ENCODE results near the gene TRAP1.
"Not testable (repeated sequence)": the region's sequence is repeated elsewhere in the genome, so short reads cannot be mapped to it uniquely, and the experiment has no call there.

The TRAP1 gene

GRCh38 chr16:3726021-3726687 lies 8.8 kb upstream of the TRAP1 start:
- Histone ChIP-seq H3K4me3 (ENCODE audit: low read length) (no peak overlapping the region), H3K9ac (ENCODE audit: low read depth, low read length) (no peak overlapping the region), H3K36me3 (ENCODE audit: insufficient read depth, low read length) (peaks cover 47% of the 10 kb centered on the region), H3K4me2 (ENCODE audit: low read length) (no peak overlapping the region), H3K9me3 (replicated peaks; ENCODE audit: low read length) (no peaks in the 10 kb centered on the region), H3K4me1 (ENCODE audit: control insufficient read depth, insufficient read depth, low read length) (no peaks in the 10 kb centered on the region), H3K27me3 (ENCODE audit: control insufficient read depth, insufficient read depth, low read length) (no peaks in the 10 kb centered on the region)

GRCh38 chr16:3725276-3725675 lies 8.0 kb upstream of the TRAP1 start:
- H3K4me3 ChIP-seq (ENCODE audit: low read length), result no peak overlapping the region
- H3K36me3 ChIP-seq (ENCODE audit: insufficient read depth, low read length), result peaks cover 38% of the 10 kb centered on the region
- H3K9me3 ChIP-seq (replicated peaks; ENCODE audit: low read length), result no peaks in the 10 kb centered on the region
- H3K9ac ChIP-seq (ENCODE audit: low read depth, low read length), result no peak overlapping the region
- H3K4me1 ChIP-seq (ENCODE audit: control insufficient read depth, insufficient read depth, low read length), result no peaks in the 10 kb centered on the region
- H3K27me3 ChIP-seq (ENCODE audit: control insufficient read depth, insufficient read depth, low read length), result no peaks in the 10 kb centered on the region
- H3K4me2 ChIP-seq (ENCODE audit: low read length), result no peak overlapping the region

GRCh38 chr16:3722508-3722907 lies 5.2 kb upstream of the TRAP1 start:
- Histone ChIP-seq H3K4me2 (ENCODE audit: low read length) (no peak overlapping the region), H3K9me3 (replicated peaks; ENCODE audit: low read length) (no peaks in the 10 kb centered on the region), H3K4me1 (ENCODE audit: control insufficient read depth, insufficient read depth, low read length) (peaks cover 7% of the 10 kb centered on the region), H3K4me3 (ENCODE audit: low read length) (no peak overlapping the region), H3K36me3 (ENCODE audit: insufficient read depth, low read length) (peaks cover 14% of the 10 kb centered on the region), H3K9ac (ENCODE audit: low read depth, low read length) (no peak overlapping the region), H3K27me3 (ENCODE audit: control insufficient read depth, insufficient read depth, low read length) (no peaks in the 10 kb centered on the region)

GRCh38 chr16:3720418-3720817 lies 3.1 kb upstream of the TRAP1 start:
- peaks cover 12% of the 10 kb centered on the region for H3K4me1 ChIP-seq (ENCODE audit: control insufficient read depth, insufficient read depth, low read length)
- H3K9me3 ChIP-seq (replicated peaks; ENCODE audit: low read length), result no peaks in the 10 kb centered on the region
- peaks cover 3% of the 10 kb centered on the region for H3K36me3 ChIP-seq (ENCODE audit: insufficient read depth, low read length)
- no peak overlapping the region for H3K4me2 ChIP-seq (ENCODE audit: low read length)
- H3K4me3 ChIP-seq (ENCODE audit: low read length), result no peak overlapping the region
- no peak overlapping the region for H3K9ac ChIP-seq (ENCODE audit: low read depth, low read length)
- no peaks in the 10 kb centered on the region for H3K27me3 ChIP-seq (ENCODE audit: control insufficient read depth, insufficient read depth, low read length)

GRCh38 chr16:3718628-3719027 lies 1.3 kb upstream of the TRAP1 start:
- Histone ChIP-seq H3K27me3 (ENCODE audit: control insufficient read depth, insufficient read depth, low read length) (no peaks in the 10 kb centered on the region), H3K9me3 (replicated peaks; ENCODE audit: low read length) (no peaks in the 10 kb centered on the region), H3K4me3 (ENCODE audit: low read length) (no peak overlapping the region), H3K9ac (ENCODE audit: low read depth, low read length) (no peak overlapping the region), H3K4me2 (ENCODE audit: low read length) (no peak overlapping the region), H3K4me1 (ENCODE audit: control insufficient read depth, insufficient read depth, low read length) (peaks cover 12% of the 10 kb centered on the region), H3K36me3 (ENCODE audit: insufficient read depth, low read length) (no peaks in the 10 kb centered on the region)

- Histone ChIP-seq H3K9me3 (replicated peaks; ENCODE audit: low read length) (no peaks in the 10 kb centered on the region), H3K4me1 (ENCODE audit: control insufficient read depth, insufficient read depth, low read length) (peaks cover 12% of the 10 kb centered on the region), H3K36me3 (ENCODE audit: insufficient read depth, low read length) (peaks cover 6% of the 10 kb centered on the region), H3K9ac (ENCODE audit: low read depth, low read length) (peak overlapping the region; percentile 96), H3K4me3 (ENCODE audit: low read length) (peak overlapping the region; percentile 85), H3K4me2 (ENCODE audit: low read length) (peak overlapping the region; percentile 95), H3K27me3 (ENCODE audit: control insufficient read depth, insufficient read depth, low read length) (no peaks in the 10 kb centered on the region)
These were observed 681 bp upstream of the TRAP1 start for GRCh38 chr16:3718019-3718391.

GRCh38 chr16:3716831-3717234 lies 491 bp downstream of the TRAP1 start:
- Histone ChIP-seq H3K4me2 (ENCODE audit: low read length) (peak overlapping the region; percentile 95), H3K36me3 (ENCODE audit: insufficient read depth, low read length) (peaks cover 6% of the 10 kb centered on the region), H3K9me3 (replicated peaks; ENCODE audit: low read length) (no peaks in the 10 kb centered on the region), H3K27me3 (ENCODE audit: control insufficient read depth, insufficient read depth, low read length) (no peaks in the 10 kb centered on the region), H3K9ac (ENCODE audit: low read depth, low read length) (peak overlapping the region; percentile 96), H3K4me3 (ENCODE audit: low read length) (peak overlapping the region; percentile 85), H3K4me1 (ENCODE audit: control insufficient read depth, insufficient read depth, low read length) (peaks cover 12% of the 10 kb centered on the region)

GRCh38 chr16:3715430-3715829 lies 1.9 kb downstream of the TRAP1 start:
- peaks cover 12% of the 10 kb centered on the region for H3K4me1 ChIP-seq (ENCODE audit: control insufficient read depth, insufficient read depth, low read length)
- no peaks in the 10 kb centered on the region for H3K9me3 ChIP-seq (replicated peaks; ENCODE audit: low read length)
- no peak overlapping the region for H3K4me2 ChIP-seq (ENCODE audit: low read length)
- no peak overlapping the region for H3K9ac ChIP-seq (ENCODE audit: low read depth, low read length)
- no peak overlapping the region for H3K4me3 ChIP-seq (ENCODE audit: low read length)
- H3K36me3 ChIP-seq (ENCODE audit: insufficient read depth, low read length), result peaks cover 6% of the 10 kb centered on the region
- H3K27me3 ChIP-seq (ENCODE audit: control insufficient read depth, insufficient read depth, low read length), result no peaks in the 10 kb centered on the region

GRCh38 chr16:3714378-3714777 lies 2.9 kb downstream of the TRAP1 start:
- H3K36me3 ChIP-seq (ENCODE audit: insufficient read depth, low read length); H3K27me3 ChIP-seq (ENCODE audit: control insufficient read depth, insufficient read depth, low read length); H3K4me2 ChIP-seq (ENCODE audit: low read length); H3K4me3 ChIP-seq (ENCODE audit: low read length); H3K9ac ChIP-seq (ENCODE audit: low read depth, low read length); H3K9me3 ChIP-seq (replicated peaks; ENCODE audit: low read length): not testable (repeated sequence)
- H3K4me1 ChIP-seq (ENCODE audit: control insufficient read depth, insufficient read depth, low read length), result peaks cover 12% of the 10 kb centered on the region

- H3K4me1 ChIP-seq (ENCODE audit: control insufficient read depth, insufficient read depth, low read length), result peaks cover 12% of the 10 kb centered on the region
- no peaks in the 10 kb centered on the region for H3K27me3 ChIP-seq (ENCODE audit: control insufficient read depth, insufficient read depth, low read length)
- peaks cover 6% of the 10 kb centered on the region for H3K36me3 ChIP-seq (ENCODE audit: insufficient read depth, low read length)
- H3K9me3 ChIP-seq (replicated peaks; ENCODE audit: low read length), result no peaks in the 10 kb centered on the region
- H3K9ac ChIP-seq (ENCODE audit: low read depth, low read length), result no peak overlapping the region
- H3K4me3 ChIP-seq (ENCODE audit: low read length), result no peak overlapping the region
- H3K4me2 ChIP-seq (ENCODE audit: low read length), result no peak overlapping the region
These were observed 3.6 kb downstream of the TRAP1 start for GRCh38 chr16:3713587-3714242.

- Histone ChIP-seq H3K9ac (ENCODE audit: low read depth, low read length) (no peak overlapping the region), H3K36me3 (ENCODE audit: insufficient read depth, low read length) (peaks cover 6% of the 10 kb centered on the region), H3K9me3 (replicated peaks; ENCODE audit: low read length) (no peaks in the 10 kb centered on the region), H3K4me1 (ENCODE audit: control insufficient read depth, insufficient read depth, low read length) (peaks cover 9% of the 10 kb centered on the region), H3K27me3 (ENCODE audit: control insufficient read depth, insufficient read depth, low read length) (no peaks in the 10 kb centered on the region), H3K4me3 (ENCODE audit: low read length) (no peak overlapping the region), H3K4me2 (ENCODE audit: low read length) (no peak overlapping the region)
These were observed 4.4 kb downstream of the TRAP1 start for GRCh38 chr16:3712861-3713372.
